HG03064 (cell line): ENCODE data around the gene FAM20B.
"Not testable (repeated sequence)": the region's sequence is repeated elsewhere in the genome, so short reads cannot be mapped to it uniquely, and the experiment has no call there.

Experiments used
- ATAC-seq: cut with Tn5 transposase; IDR thresholded peaks from one replicate; pipeline ENCODE4 v1.9.1; 2021; ENCODE audit warnings: low read depth; ENCODE audit not compliant: unreplicated experiment

The FAM20B gene

GRCh38 chr1:179023946-179024650 lies 1.6 kb upstream of the FAM20B start:
- ATAC-seq = no peak

- ATAC-seq = peak; percentile 77
Observed at GRCh38 chr1:179025975-179026812, 500 bp downstream of the FAM20B start.

- no peak for ATAC-seq
Observed at GRCh38 chr1:179026813-179027669, 1.3 kb downstream of the FAM20B start.

GRCh38 chr1:179029321-179029759 lies 3.6 kb downstream of the FAM20B start:
- no peak for ATAC-seq

- ATAC-seq = no peak
Observed at GRCh38 chr1:179030130-179030529, 4.4 kb downstream of the FAM20B start.

- ATAC-seq = no peak
Observed at GRCh38 chr1:179030683-179031082, 5.0 kb downstream of the FAM20B start.

- no peak for ATAC-seq
Observed at GRCh38 chr1:179031284-179031683, 5.6 kb downstream of the FAM20B start.

- no peak for ATAC-seq
Observed at GRCh38 chr1:179031855-179032513, 6.3 kb downstream of the FAM20B start.

- ATAC-seq = peak; percentile 73
Observed at GRCh38 chr1:179034720-179035119, 9.0 kb downstream of the FAM20B start.

GRCh38 chr1:179036844-179037465 lies 11.3 kb downstream of the FAM20B start:
- ATAC-seq = peak; percentile 44

GRCh38 chr1:179038528-179039281 lies 13.0 kb downstream of the FAM20B start:
- ATAC-seq = no peak

GRCh38 chr1:179039502-179040174 lies 13.9 kb downstream of the FAM20B start:
- not testable (repeated sequence) for ATAC-seq

GRCh38 chr1:179040175-179040551 lies 14.5 kb downstream of the FAM20B start:
- not testable (repeated sequence) for ATAC-seq

- no peak for ATAC-seq
Observed at GRCh38 chr1:179042087-179042486, 16.4 kb downstream of the FAM20B start.

- ATAC-seq = no peak
Observed at GRCh38 chr1:179042700-179043099, 17.0 kb downstream of the FAM20B start.

GRCh38 chr1:179043266-179043665 lies 17.6 kb downstream of the FAM20B start:
- no peak for ATAC-seq

GRCh38 chr1:179043907-179044306 lies 18.2 kb downstream of the FAM20B start:
- ATAC-seq = no peak

- ATAC-seq = no peak
Observed at GRCh38 chr1:179046808-179047635, 21.3 kb downstream of the FAM20B start.
